Left ventricle myocardium superior (tissue), 1 donor: ENCODE measurements around the gene POLQ. TPM values are rescaled to one million over a fixed set of nuclear protein-coding genes. Genes with fewer than 3 reads are reported as not detected.
"Not testable (repeated sequence)": the region's sequence is repeated elsewhere in the genome, so short reads cannot be mapped to it uniquely, and the experiment has no call there.

Experiments
- ATAC-seq: fragments of 200-7000 bp; cut with Tn5 transposase; one replicate; pipeline ENCODE4 v1.9.1; 2020; ENCODE audit warnings: mild to moderate bottlenecking, moderate library complexity
- DNase-seq: peaks from one replicate; pipeline ENCODE4 v3.0.0-alpha.2; 2020
- intact Hi-C: fragments of 100-400 bp; cut with micrococcal nuclease; formaldehyde crosslinking; loops from one replicate; pipeline ENCODE4 v1.11.0; 2022
- total RNA-seq: library from RNA; stranded (reverse); fragmentation: NEBNext Ultra II Directional; extraction: Animal tissue kit (Norgen Biotek cat#: 25700); gene quantifications from one replicate; pipeline ENCODE4 v1.2.1, GENCODE V29; 2021
- donor health status: DM: no; HTN: yes; CAD: no; lungs with severe emphysema.

Gene POLQ
- total RNA-seq, 1 donor from 2014 or later: 0.79 TPM

DNA sequence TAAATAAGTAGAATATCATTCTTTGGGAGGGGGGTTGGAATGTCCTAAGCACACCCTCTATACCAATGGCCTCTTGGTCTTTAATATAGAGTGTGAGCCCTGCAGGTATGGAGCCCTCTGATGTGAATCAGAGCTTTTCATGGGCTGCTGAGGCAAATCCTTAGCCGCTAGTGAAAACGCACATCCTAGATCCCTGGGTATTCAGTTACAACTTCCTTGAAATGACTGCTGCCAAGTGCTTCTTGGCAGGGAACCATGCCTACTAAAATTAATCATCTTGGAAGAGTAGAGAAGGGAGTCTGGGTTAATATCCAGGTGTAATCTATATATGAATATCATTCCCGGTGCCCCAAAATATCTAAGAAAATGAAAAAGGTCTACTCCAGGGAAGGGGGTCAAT lies 109.1 kb downstream of the POLQ start:
- intact Hi-C loops: no loop called here
- DNase-seq: no peak
- ATAC-seq: no peak

GRCh38 chr3:121436074-121436473 lies 109.7 kb downstream of the POLQ start:
- intact Hi-C loops: no loop called here

GRCh38 chr3:121431726-121432517 lies 113.9 kb downstream of the POLQ start:
- intact Hi-C loops: no loop called here
- ATAC-seq: peak; percentile 47
- DNase-seq: no peak

More at GRCh38 chr3:121436074-121436473, 109.7 kb downstream of the POLQ start:
- ATAC-seq (no peak), DNase-seq (no peak)

DNA sequence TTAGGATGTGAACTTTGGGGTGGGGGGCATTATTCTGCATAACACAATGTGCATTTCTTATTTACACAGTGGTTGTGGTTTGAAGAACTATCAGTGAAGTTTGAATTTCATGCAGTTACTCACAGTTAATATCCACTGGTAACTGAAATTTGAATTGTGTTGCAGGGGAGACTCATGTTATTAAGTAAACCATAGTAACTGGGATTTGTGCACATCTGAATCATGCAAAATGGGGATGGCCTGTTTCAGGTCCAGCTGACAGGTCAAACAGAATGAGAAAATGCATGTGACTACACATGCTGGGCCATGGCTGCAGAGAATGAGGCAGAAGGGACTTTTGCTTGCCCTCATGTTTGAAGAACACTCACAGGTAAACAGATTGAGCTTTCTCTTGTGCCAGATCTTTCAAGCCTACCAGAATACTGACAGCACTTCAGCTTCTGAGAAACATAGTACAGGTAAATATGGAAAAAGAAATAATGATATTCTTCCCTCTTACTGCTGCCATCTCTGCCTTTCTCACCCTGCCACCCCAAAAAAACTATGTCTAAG lies 115.0 kb downstream of the POLQ start:
- DNase-seq: no peak
- intact Hi-C loops: no loop called here
- no peak for ATAC-seq

GRCh38 chr3:121424549-121424948 lies 121.2 kb downstream of the POLQ start:
- no peak for DNase-seq
- intact Hi-C loops: no loop called here
- no peak for ATAC-seq

DNA sequence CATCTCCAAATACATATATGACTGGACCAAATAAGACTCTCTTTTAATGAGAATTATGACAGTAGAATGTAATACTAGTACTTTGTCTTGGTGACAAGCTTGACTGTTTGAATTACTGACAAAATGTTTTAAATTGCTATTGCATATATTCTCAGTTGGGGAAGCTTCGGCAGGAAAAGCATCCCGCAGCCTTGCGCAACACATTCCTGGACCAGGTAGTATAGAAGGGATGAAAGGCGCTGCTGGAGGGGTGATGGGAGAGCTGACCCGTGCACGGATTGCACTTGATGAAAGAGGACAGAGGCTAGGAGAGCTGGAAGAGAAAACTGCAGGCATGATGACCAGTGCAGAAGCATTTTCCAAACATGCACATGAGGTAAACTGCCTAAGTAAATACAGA lies 127.6 kb downstream of the POLQ start:
- DNase-seq: no peak
- intact Hi-C loops: no loop called here
- no peak for ATAC-seq

DNA sequence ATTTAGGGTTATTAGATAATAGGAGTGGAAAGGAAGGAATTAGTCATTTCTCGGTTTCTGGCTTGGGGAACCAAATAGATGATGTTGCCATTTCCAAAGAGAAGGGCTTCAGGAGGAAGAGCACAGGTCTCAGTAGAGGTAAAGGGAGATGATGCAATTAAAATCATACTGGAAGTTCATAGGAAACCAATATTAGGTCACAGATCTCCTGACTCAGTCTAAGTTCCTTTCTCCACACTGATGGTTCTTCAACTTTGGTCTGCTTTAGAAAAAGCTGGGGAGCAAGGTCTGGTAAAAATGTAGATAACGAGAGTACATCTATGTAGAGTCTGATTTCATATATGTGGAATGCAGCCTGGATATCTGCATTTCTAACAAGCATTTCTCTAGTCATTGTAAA lies 130.9 kb downstream of the POLQ start:
- ATAC-seq (no peak), DNase-seq (no peak)
- intact Hi-C loops: no loop called here

DNA sequence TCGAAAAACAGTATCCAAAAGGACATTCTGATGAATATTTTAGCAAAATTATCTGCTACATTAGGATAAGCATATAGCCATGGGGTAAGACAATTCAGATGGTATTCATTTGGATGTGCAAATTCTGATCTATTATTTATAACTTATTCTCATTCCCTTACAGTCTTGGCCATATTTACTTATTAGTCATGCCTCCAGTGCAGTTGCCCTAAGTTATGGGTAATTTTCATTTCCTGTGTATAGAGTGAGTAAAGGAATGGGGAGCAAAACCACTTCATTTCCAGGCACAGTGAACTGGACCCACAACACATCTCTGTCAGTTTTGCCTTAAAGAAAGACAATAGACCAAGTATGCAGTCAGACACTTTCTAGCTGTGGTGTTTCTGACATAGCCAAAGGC lies 134.3 kb downstream of the POLQ start:
- ATAC-seq (no peak), DNase-seq (no peak)
- intact Hi-C loops: no loop called here

- ATAC-seq (no peak), DNase-seq (no peak)
These were observed 140.2 kb downstream of the POLQ start for GRCh38 chr3:121405631-121406030.

DNA sequence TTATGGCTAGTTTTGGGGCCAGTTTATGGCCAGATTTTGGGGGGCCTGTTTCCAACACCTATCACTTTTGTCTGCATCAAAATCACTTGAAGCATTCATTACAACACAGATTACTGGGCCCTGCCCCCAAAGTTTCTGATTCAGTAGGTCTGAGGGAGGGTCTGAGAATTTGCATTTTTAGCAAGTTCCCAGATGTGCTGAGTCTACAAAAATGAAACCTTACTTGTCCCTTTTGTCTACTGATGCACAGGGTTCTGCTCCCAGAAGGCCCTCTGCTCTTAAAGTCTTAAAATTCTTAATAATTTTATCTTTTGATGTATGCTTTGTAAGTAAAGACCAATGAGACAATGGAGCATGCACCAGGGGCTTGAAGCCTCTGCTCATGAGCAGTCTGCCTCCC lies 146.0 kb downstream of the POLQ start:
- ATAC-seq (no peak), DNase-seq (no peak)
- intact Hi-C loops: no loop called here

More at GRCh38 chr3:121405631-121406030, 140.2 kb downstream of the POLQ start:
- intact Hi-C loops: no loop called here

DNA sequence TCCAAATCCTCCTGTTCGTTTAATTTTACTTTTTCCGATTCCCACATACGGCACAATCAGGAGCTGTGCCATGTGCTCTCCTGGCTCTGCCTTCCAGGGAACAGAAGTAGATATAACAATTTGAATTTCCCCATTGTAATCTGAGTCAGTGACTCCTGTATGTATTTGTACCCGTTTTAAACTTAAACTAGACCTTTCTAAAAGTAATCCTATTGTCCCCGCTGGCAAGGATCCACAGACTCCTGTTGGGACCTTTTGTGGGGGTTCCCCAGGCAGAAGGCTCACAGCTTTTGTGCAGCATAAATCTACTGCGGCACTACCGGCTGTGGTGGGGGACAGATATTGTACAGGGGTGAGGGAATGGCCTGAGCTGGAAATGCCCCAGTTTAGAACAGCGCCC lies 147.7 kb downstream of the POLQ start:
- DNase-seq, intact Hi-C loops, ATAC-seq: not testable (repeated sequence)

- DNase-seq, intact Hi-C loops, ATAC-seq: not testable (repeated sequence)
These were observed 149.8 kb downstream of the POLQ start for GRCh38 chr3:121395967-121396366.

DNA sequence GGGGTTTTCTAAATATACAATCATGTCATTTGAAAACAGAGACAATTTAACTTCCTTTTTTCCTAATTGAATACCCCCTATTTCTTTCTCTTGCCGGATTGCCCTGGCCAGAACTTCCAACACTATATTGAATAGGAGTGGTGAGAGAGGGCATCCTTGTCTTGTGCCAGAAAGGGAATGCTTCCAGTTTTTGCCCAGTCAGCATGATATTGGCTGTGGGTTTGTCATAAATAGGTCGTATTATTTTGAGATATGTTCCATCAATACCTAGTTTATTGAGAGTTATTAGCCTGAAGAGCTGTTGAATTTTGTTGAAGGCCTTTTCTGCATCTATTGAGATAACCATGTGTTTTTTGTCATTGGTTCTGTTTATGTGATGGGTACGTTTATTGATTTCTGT lies 157.5 kb downstream of the POLQ start:
- not testable (repeated sequence) for DNase-seq

More for the DNA sequence above, 157.5 kb downstream of the POLQ start:
- intact Hi-C loops, ATAC-seq: not testable (repeated sequence)

Other genes starting within 250 kb of the POLQ start
- gene ARGFX, start 22.0 kb upstream of the POLQ start, total RNA-seq: not detected
- 228 TPM for gene FBXO40, start 47.4 kb upstream of the POLQ start, total RNA-seq
- 11.1 TPM for gene HCLS1, start 114.9 kb upstream of the POLQ start, total RNA-seq
- gene GOLGB1, start 203.8 kb upstream of the POLQ start, total RNA-seq: 45.8 TPM